ENCODE results near the gene SYNGR2. TPM values are rescaled to one million over a fixed set of nuclear protein-coding genes. Genes with fewer than 3 reads are reported as not detected.

The SYNGR2 gene
- total and polyA plus RNA-seq, 9 of the 15 experiments (the other 6 are each of a cell fraction or from before 2014, with no cell fraction given): 1.4 to 173 (median 87.8) TPM

DNA sequence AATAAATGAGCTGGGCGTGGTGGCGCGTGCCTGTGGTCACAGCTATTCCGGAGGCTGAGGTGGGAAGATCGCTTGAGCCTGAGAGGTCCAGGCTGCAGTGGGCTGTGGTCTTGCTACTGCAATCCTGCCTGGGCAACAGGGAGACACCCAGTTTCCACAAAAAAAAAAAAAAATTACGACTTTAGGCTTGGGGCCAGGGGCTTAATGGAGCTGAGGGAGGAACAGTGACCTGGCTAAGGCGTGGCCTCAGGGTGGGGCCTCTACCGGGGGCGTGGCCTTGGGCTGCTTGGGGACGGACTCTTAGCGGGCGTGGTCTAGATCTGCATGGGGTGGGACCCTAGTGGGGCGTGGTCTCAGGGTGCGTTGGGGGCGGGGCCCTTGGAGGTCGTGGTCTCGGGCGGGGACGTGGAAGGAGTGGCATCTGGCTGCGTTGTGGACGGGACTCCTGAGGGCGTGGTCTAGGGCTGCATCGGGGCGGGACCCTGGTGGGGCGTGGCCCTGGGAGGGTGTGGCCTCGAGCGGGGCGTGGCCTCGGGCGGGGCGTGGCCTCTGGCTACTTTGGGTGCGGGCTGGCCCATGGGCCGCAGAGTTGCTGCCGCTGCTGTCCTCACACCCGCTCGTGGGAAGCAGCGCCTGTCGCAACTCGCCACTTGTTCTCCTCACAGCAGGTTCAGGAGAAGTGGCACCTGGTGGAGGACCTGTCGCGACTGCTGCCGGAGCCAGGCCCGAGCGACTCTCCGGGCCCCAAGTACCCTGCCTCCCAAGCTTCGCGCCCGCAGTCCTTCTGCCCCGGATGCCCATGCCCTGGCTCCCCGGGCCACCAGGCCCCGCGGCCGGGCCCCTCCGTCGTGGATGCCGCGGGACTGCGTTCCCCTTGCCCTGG is 28.0 kb upstream of the SYNGR2 start (continued):
- peak in 1 of 2 experiments; percentile 74; a peak in 2 of 4 replicates for TF ChIP-seq MLLT1 (IDR thresholded peaks at IDR 0.05)
- no peak for TF ChIP-seq MXI1 (IDR thresholded peaks at IDR 0.05; ENCODE audit: low read depth, low read length)
- peak; percentile 82 for TF ChIP-seq ZFX (CRISPR knock-in tag; IDR thresholded peaks at IDR 0.05)
- peak; percentile 51; the same call in 1 of the 2 replicates for TF ChIP-seq TAF7 (tag; IDR thresholded peaks at IDR 0.05)
- no peak for TF ChIP-seq NONO (IDR thresholded peaks at IDR 0.05; ENCODE audit: low read depth in 2 of 2, low read length in 1 of 2)
- TF ChIP-seq, protein P1, sequence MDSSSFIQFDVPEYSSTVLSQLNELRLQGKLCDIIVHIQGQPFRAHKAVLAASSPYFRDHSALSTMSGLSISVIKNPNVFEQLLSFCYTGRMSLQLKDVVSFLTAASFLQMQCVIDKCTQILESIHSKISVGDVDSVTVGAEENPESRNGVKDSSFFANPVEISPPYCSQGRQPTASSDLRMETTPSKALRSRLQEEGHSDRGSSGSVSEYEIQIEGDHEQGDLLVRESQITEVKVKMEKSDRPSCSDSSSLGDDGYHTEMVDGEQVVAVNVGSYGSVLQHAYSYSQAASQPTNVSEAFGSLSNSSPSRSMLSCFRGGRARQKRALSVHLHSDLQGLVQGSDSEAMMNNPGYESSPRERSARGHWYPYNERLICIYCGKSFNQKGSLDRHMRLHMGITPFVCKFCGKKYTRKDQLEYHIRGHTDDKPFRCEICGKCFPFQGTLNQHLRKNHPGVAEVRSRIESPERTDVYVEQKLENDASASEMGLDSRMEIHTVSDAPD (CRISPR knock-in tag; IDR thresholded peaks at IDR 0.05): no peak
- peak; percentile 50; the same call in 1 of the 2 replicates for TF ChIP-seq ETV5 (CRISPR knock-in tag; IDR thresholded peaks at IDR 0.05; ENCODE audit: low read depth)
- no peak for TF ChIP-seq ZBTB2 (IDR thresholded peaks at IDR 0.05)
- no peak for TF ChIP-seq KLF10 (CRISPR knock-in tag; IDR thresholded peaks at IDR 0.05)
- peak; percentile 76; the same call in 1 of the 2 replicates for TF ChIP-seq PHF8 (IDR thresholded peaks at IDR 0.05; ENCODE audit: borderline replicate concordance, low read length)
- peak; percentile 89 for TF ChIP-seq RBFOX2 (IDR thresholded peaks at IDR 0.05; ENCODE audit: low read depth, low read length)
- no peak for TF ChIP-seq ZNF224 (CRISPR knock-in tag; IDR thresholded peaks at IDR 0.05)
- TF ChIP-seq, protein P2, sequence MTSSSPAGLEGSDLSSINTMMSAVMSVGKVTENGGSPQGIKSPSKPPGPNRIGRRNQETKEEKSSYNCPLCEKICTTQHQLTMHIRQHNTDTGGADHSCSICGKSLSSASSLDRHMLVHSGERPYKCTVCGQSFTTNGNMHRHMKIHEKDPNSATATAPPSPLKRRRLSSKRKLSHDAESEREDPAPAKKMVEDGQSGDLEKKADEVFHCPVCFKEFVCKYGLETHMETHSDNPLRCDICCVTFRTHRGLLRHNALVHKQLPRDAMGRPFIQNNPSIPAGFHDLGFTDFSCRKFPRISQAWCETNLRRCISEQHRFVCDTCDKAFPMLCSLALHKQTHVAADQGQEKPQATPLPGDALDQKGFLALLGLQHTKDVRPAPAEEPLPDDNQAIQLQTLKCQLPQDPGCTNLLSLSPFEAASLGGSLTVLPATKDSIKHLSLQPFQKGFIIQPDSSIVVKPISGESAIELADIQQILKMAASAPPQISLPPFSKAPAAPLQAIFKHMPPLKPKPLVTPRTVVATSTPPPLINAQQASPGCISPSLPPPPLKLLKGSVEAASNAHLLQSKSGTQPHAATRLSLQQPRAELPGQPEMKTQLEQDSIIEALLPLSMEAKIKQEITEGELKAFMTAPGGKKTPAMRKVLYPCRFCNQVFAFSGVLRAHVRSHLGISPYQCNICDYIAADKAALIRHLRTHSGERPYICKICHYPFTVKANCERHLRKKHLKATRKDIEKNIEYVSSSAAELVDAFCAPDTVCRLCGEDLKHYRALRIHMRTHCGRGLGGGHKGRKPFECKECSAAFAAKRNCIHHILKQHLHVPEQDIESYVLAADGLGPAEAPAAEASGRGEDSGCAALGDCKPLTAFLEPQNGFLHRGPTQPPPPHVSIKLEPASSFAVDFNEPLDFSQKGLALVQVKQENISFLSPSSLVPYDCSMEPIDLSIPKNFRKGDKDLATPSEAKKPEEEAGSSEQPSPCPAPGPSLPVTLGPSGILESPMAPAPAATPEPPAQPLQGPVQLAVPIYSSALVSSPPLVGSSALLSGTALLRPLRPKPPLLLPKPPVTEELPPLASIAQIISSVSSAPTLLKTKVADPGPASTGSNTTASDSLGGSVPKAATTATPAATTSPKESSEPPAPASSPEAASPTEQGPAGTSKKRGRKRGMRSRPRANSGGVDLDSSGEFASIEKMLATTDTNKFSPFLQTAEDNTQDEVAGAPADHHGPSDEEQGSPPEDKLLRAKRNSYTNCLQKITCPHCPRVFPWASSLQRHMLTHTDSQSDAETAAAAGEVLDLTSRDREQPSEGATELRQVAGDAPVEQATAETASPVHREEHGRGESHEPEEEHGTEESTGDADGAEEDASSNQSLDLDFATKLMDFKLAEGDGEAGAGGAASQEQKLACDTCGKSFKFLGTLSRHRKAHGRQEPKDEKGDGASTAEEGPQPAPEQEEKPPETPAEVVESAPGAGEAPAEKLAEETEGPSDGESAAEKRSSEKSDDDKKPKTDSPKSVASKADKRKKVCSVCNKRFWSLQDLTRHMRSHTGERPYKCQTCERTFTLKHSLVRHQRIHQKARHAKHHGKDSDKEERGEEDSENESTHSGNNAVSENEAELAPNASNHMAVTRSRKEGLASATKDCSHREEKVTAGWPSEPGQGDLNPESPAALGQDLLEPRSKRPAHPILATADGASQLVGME (CRISPR knock-in tag; IDR thresholded peaks at IDR 0.05): 0 out of 2 replicates have a peak, but pooled peaks have one; percentile 41
- 0 out of 2 replicates have a peak, but pooled peaks have one; percentile 63 for TF ChIP-seq HIVEP1 (CRISPR knock-in tag; IDR thresholded peaks at IDR 0.05)
- peak; percentile 52; the same call in 1 of the 2 replicates for TF ChIP-seq MBD2 (IDR thresholded peaks at IDR 0.05; ENCODE audit: borderline replicate concordance, low read depth)
- TF ChIP-seq CCNT2 (IDR thresholded peaks at IDR 0.05; ENCODE audit: borderline replicate concordance, extremely low read depth, insufficient read length, low read depth, low read length): peak; percentile 78
- TF ChIP-seq ZC3H8 (IDR thresholded peaks at IDR 0.05): no peak

Measured in K562 (cell line).